ENCODE data around the gene STARD4. TPM values are rescaled to one million over a fixed set of nuclear protein-coding genes. Genes with fewer than 3 reads are reported as not detected.

The STARD4 gene
- total RNA-seq, 1 experiment from 2014 or later = 31.1 TPM

- ChIA-PET POLR2A (interaction anchor here (1.9 kb wide), 1 partner anchor 17 kb away, joined by 4 read pairs; the partner anchor contains the start of gene STARD4), CTCF (interaction anchor here (0.7 to 3.6 kb wide), 6 partner anchors 373 to 627 kb away, joined by 3 to 37 read pairs (median 5); no protein-coding TSS in a partner anchor)
- Mint-ChIP-seq H3K4me3 (ENCODE audit: unreplicated experiment) (peak overlapping the region; percentile 0), H3K27me3 (ENCODE audit: insufficient read depth, unreplicated experiment) (no peaks in the 10 kb centered on the region), H3K36me3 (ENCODE audit: insufficient read depth, unreplicated experiment) (no peaks in the 10 kb centered on the region), H3K4me1 (ENCODE audit: insufficient read depth, unreplicated experiment) (peaks cover 8% of the 10 kb centered on the region), H3K9me3 (ENCODE audit: unreplicated experiment) (no peaks in the 10 kb centered on the region), H3K27ac (ENCODE audit: low read depth, unreplicated experiment) (peak overlapping the region; percentile 3)
- TF ChIP-seq CTCF (IDR thresholded peaks at IDR 0.05; ENCODE audit: unreplicated experiment) = no peak
- intact Hi-C loops (cut with micrococcal nuclease) = loop anchor here (2.0 kb wide), 1 partner anchor 616 kb away; no protein-coding TSS in a partner anchor
- DNase-seq (ENCODE audit: unreplicated experiment) = peak; percentile 34
- BruUV-seq (replicated peaks) = no TSS peak
Observed at GRCh38 chr5:111530298-111530740, 18.0 kb upstream of the STARD4 start.

GRCh38 chr5:111528056-111528455 lies 15.7 kb upstream of the STARD4 start:
- Mint-ChIP-seq H3K36me3 (ENCODE audit: insufficient read depth, unreplicated experiment) (no peaks in the 10 kb centered on the region), H3K27ac (ENCODE audit: low read depth, unreplicated experiment) (no peak overlapping the region), H3K9me3 (ENCODE audit: unreplicated experiment) (no peaks in the 10 kb centered on the region), H3K4me3 (ENCODE audit: unreplicated experiment) (no peak overlapping the region), H3K4me1 (ENCODE audit: insufficient read depth, unreplicated experiment) (peaks cover 8% of the 10 kb centered on the region), H3K27me3 (ENCODE audit: insufficient read depth, unreplicated experiment) (no peaks in the 10 kb centered on the region)
- DNase-seq (ENCODE audit: unreplicated experiment) = no peak
- ChIA-PET POLR2A (interaction anchor here (0.6 to 1.0 kb wide), 2 partner anchors 15 to 120 kb away, joined by 3 read pairs; no protein-coding TSS in a partner anchor), CTCF (no interaction called here)
- no peak for TF ChIP-seq CTCF (IDR thresholded peaks at IDR 0.05; ENCODE audit: unreplicated experiment)
- intact Hi-C loops (cut with micrococcal nuclease) = no loop called here
- no TSS peak for BruUV-seq (replicated peaks)

- H3K27ac Mint-ChIP-seq (ENCODE audit: low read depth, unreplicated experiment) = no peak overlapping the region
- POLR2A ChIA-PET = interaction anchor here (1.9 kb wide), 1 partner anchor 8 kb away, joined by 4 read pairs; the partner anchor contains the start of gene STARD4
- no peak for DNase-seq (ENCODE audit: unreplicated experiment)
- H3K4me3 Mint-ChIP-seq (ENCODE audit: unreplicated experiment) = no peak overlapping the region
- BruUV-seq (replicated peaks) = no TSS peak
- H3K9me3 Mint-ChIP-seq (ENCODE audit: unreplicated experiment) = no peaks in the 10 kb centered on the region
- no peaks in the 10 kb centered on the region for H3K4me1 Mint-ChIP-seq (ENCODE audit: insufficient read depth, unreplicated experiment)
- intact Hi-C loops (cut with micrococcal nuclease) = no loop called here
- CTCF ChIA-PET = interaction anchor here (3.7 kb wide), 1 partner anchor 11 kb away, joined by 12 read pairs; no protein-coding TSS in a partner anchor
- H3K36me3 Mint-ChIP-seq (ENCODE audit: insufficient read depth, unreplicated experiment) = no peaks in the 10 kb centered on the region
- TF ChIP-seq CTCF (IDR thresholded peaks at IDR 0.05; ENCODE audit: unreplicated experiment) = no peak
- no peaks in the 10 kb centered on the region for H3K27me3 Mint-ChIP-seq (ENCODE audit: insufficient read depth, unreplicated experiment)
Observed at GRCh38 chr5:111520908-111521307, 8.6 kb upstream of the STARD4 start.

GRCh38 chr5:111518777-111519176 lies 6.4 kb upstream of the STARD4 start:
- no peak overlapping the region for H3K27ac Mint-ChIP-seq (ENCODE audit: low read depth, unreplicated experiment)
- H3K4me3 Mint-ChIP-seq (ENCODE audit: unreplicated experiment) = no peak overlapping the region
- intact Hi-C loops (cut with micrococcal nuclease) = no loop called here
- POLR2A ChIA-PET = no interaction called here
- TF ChIP-seq CTCF (IDR thresholded peaks at IDR 0.05; ENCODE audit: unreplicated experiment) = no peak
- no peak for DNase-seq (ENCODE audit: unreplicated experiment)
- H3K36me3 Mint-ChIP-seq (ENCODE audit: insufficient read depth, unreplicated experiment) = no peaks in the 10 kb centered on the region
- peaks cover under 1% of the 10 kb centered on the region for H3K4me1 Mint-ChIP-seq (ENCODE audit: insufficient read depth, unreplicated experiment)
- H3K9me3 Mint-ChIP-seq (ENCODE audit: unreplicated experiment) = no peaks in the 10 kb centered on the region
- CTCF ChIA-PET = interaction anchor here (0.6 to 1.4 kb wide), 4 partner anchors 13 to 718 kb away, joined by 3 to 8 read pairs (median 3); no protein-coding TSS in a partner anchor
- no peaks in the 10 kb centered on the region for H3K27me3 Mint-ChIP-seq (ENCODE audit: insufficient read depth, unreplicated experiment)
- BruUV-seq (replicated peaks) = no TSS peak

Data from MCF 10A (cell line).